OCI-LY7 (cell line): Measurements from ENCODE around the gene CBR3. TPM values are rescaled to one million over a fixed set of nuclear protein-coding genes. Genes with fewer than 3 reads are reported as not detected.
"Not testable (repeated sequence)": the region's sequence is repeated elsewhere in the genome, so short reads cannot be mapped to it uniquely, and the experiment has no call there.

Experiments
- BruUV-seq: library from RNA; stranded (reverse); fragments of 400-500 nt; replicated peaks from 2 replicates; lab custom pipeline; 2021; lab: Mats Ljungman, UMichigan
- CTCF ChIA-PET: fragments of 300-600 bp; sonication (Branson Sonifier 250); formaldehyde crosslinking; loops from one replicate; lab custom pipeline; 2022; ENCODE audit warnings: antibody characterized with exemption; ENCODE audit not compliant: unreplicated experiment; lab: Charles Lee
- POLR2A ChIA-PET: fragments of 300-600 bp; sonication (Branson Sonifier 250); formaldehyde crosslinking; loops from one replicate; lab custom pipeline; 2022; ENCODE audit warnings: antibody characterized with exemption; lab: Charles Lee
- DNase-seq: peaks from one replicate; pipeline ENCODE4 v3.0.0-alpha.2; 2015; ENCODE audit warnings: low spot score
- H2AFZ ChIP-seq: fragments of 200-600 bp; sonication (generic), shearing (Covaris generic); 2 replicates; pipeline ENCODE4 v1.6.1; 2014; ENCODE audit warnings: mild to moderate bottlenecking, antibody characterized with exemption, low read length, moderate library complexity
- H3K27ac ChIP-seq: fragments of 200-600 bp; sonication (generic); 2 replicates; pipeline ENCODE4 v1.5.1; 2014; ENCODE audit warnings: mixed run types, low read depth, mild to moderate bottlenecking, moderate library complexity, low read length, inconsistent platforms; ENCODE audit not compliant: poor library complexity, severe bottlenecking
- H3K36me3 ChIP-seq: fragments of 200-600 bp; sonication (generic); 2 replicates; pipeline ENCODE4 v1.6.1; 2014; ENCODE audit warnings: mild to moderate bottlenecking, antibody characterized with exemption, low read length, moderate library complexity, mixed read lengths; ENCODE audit not compliant: insufficient read depth
- H3K4me1 ChIP-seq: fragments of 200-600 bp; sonication (generic); 2 replicates; pipeline ENCODE4 v1.5.1; 2014; ENCODE audit warnings: mild to moderate bottlenecking, low read length; ENCODE audit not compliant: insufficient read depth, poor library complexity, severe bottlenecking
- H3K4me2 ChIP-seq: fragments of 200-600 bp; sonication (generic); 2 replicates; pipeline ENCODE4 v1.6.1; 2014; ENCODE audit warnings: mild to moderate bottlenecking, low read length
- H3K4me3 ChIP-seq: fragments of 200-600 bp; sonication (generic); 2 replicates; pipeline ENCODE4 v1.5.1; 2014; ENCODE audit warnings: mild to moderate bottlenecking, low read depth, low read length; ENCODE audit not compliant: poor library complexity, severe bottlenecking
- H3K79me2 ChIP-seq: fragments of 200-600 bp; sonication (generic); 2 replicates; pipeline ENCODE4 v1.6.1; 2016; ENCODE audit warnings: low read depth, mild to moderate bottlenecking, low read length, moderate library complexity, mixed read lengths; ENCODE audit not compliant: insufficient read depth
- H3K9me2 ChIP-seq: fragments of 200-600 bp; sonication (generic); 2 replicates; pipeline ENCODE4 v1.6.1; 2016; ENCODE audit warnings: mild to moderate bottlenecking, low read length, mixed read lengths; ENCODE audit not compliant: insufficient read depth
- H3K9me3 ChIP-seq: fragments of 200-600 bp; sonication (generic); 2 replicates; pipeline ENCODE4 v1.6.1; 2014; ENCODE audit warnings: mild to moderate bottlenecking, mixed run types, low read length, mixed read lengths
- H4K20me1 ChIP-seq: fragments of 200-600 bp; sonication (generic); 2 replicates; pipeline ENCODE4 v1.6.1; 2014; ENCODE audit warnings: mild to moderate bottlenecking, antibody characterized with exemption, low read length, moderate library complexity, mixed read lengths; ENCODE audit not compliant: insufficient read depth
- CTCF ChIP-seq: fragments of 200-600 bp; sonication (generic); conservative IDR thresholded peaks from 2 replicates; pipeline ENCODE4 v1.5.1; 2014; ENCODE audit warnings: mild to moderate bottlenecking, antibody characterized with exemption, low read length, moderate library complexity, mixed read lengths
- EZH2phosphoT487 ChIP-seq: fragments of 200-600 bp; sonication (generic); IDR thresholded peaks from 2 replicates; pipeline ENCODE4 v1.6.1; 2018; ENCODE audit warnings: low read depth, borderline replicate concordance, mild to moderate bottlenecking, mixed run types, antibody characterized with exemption, low read length, moderate library complexity, mixed read lengths
- intact Hi-C: fragments of 100-400 bp; cut with micrococcal nuclease; formaldehyde crosslinking; loops from one replicate; pipeline ENCODE4 v1.10.0; 2022; ENCODE audit not compliant: unreplicated experiment
- total RNA-seq, 2 experiments: library from RNA; depleted of rRNA in 1 of 2; stranded (reverse); fragments of >200 nt in 1 of 2; shearing (Covaris generic) in 1 of 2; gene quantifications; 2 replicates each; pipeline ENCODE4 v1.2.3, GENCODE V29; 2014 to 2022

Gene CBR3
- total RNA-seq, 2 experiments from 2014 or later = not detected

- TF ChIP-seq CTCF (no peak), EZH2phosphoT487 (no peak)
- no peak overlapping the region for H3K4me3 ChIP-seq
- CTCF ChIA-PET = no interaction called here
- no peaks in the 10 kb centered on the region for H3K79me2 ChIP-seq
- H3K4me2 ChIP-seq = no peak overlapping the region
- no peaks in the 10 kb centered on the region for H3K36me3 ChIP-seq
- H3K4me1 ChIP-seq = no peaks in the 10 kb centered on the region
- BruUV-seq = no TSS peak
- intact Hi-C loops = no loop called here
- DNase-seq = no peak
- no peaks in the 10 kb centered on the region for H3K9me2 ChIP-seq
- H2AFZ ChIP-seq = no peak overlapping the region
- no peak overlapping the region for H3K27ac ChIP-seq
- H4K20me1 ChIP-seq = no peaks in the 10 kb centered on the region
- no peaks in the 10 kb centered on the region for H3K9me3 ChIP-seq
- POLR2A ChIA-PET = no interaction called here
These were observed 5.7 kb upstream of the CBR3 start for GRCh38 chr21:36129219-36129618.

- H3K27ac ChIP-seq, CTCF ChIA-PET, intact Hi-C loops, H3K4me3 ChIP-seq, H4K20me1 ChIP-seq, H3K4me1 ChIP-seq, H3K9me3 ChIP-seq, DNase-seq, H3K36me3 ChIP-seq, H3K4me2 ChIP-seq, H2AFZ ChIP-seq, H3K9me2 ChIP-seq, H3K79me2 ChIP-seq, BruUV-seq: not testable (repeated sequence)
- POLR2A ChIA-PET = interaction anchor here (0.6 kb wide), 1 partner anchor 48 kb away, joined by 3 read pairs; no protein-coding TSS in a partner anchor
These were observed 4.5 kb upstream of the CBR3 start for GRCh38 chr21:36130414-36130762.

GRCh38 chr21:36130839-36131238 lies 4.0 kb upstream of the CBR3 start:
- H3K4me2 ChIP-seq, DNase-seq, BruUV-seq, H3K36me3 ChIP-seq, CTCF ChIA-PET, intact Hi-C loops, H3K27ac ChIP-seq, H3K4me3 ChIP-seq, H2AFZ ChIP-seq, H3K9me3 ChIP-seq, H3K9me2 ChIP-seq, H4K20me1 ChIP-seq, H3K4me1 ChIP-seq, POLR2A ChIA-PET, H3K79me2 ChIP-seq: not testable (repeated sequence)

- BruUV-seq = no TSS peak
- intact Hi-C loops = no loop called here
- H3K4me1 ChIP-seq = peaks cover 19% of the 10 kb centered on the region
- no peak for DNase-seq
- no peak overlapping the region for H3K27ac ChIP-seq
- no peak overlapping the region for H3K4me3 ChIP-seq
- TF ChIP-seq EZH2phosphoT487 (no peak), CTCF (no peak)
- no peaks in the 10 kb centered on the region for H4K20me1 ChIP-seq
- H2AFZ ChIP-seq = no peak overlapping the region
- no peak overlapping the region for H3K4me2 ChIP-seq
- ChIA-PET POLR2A (interaction anchor here (0.7 kb wide), 1 partner anchor 467 kb away, joined by 4 read pairs; no protein-coding TSS in a partner anchor), CTCF (no interaction called here)
- no peaks in the 10 kb centered on the region for H3K36me3 ChIP-seq
- H3K9me3 ChIP-seq = no peaks in the 10 kb centered on the region
- H3K9me2 ChIP-seq = no peaks in the 10 kb centered on the region
- H3K79me2 ChIP-seq = no peaks in the 10 kb centered on the region
These were observed 2.2 kb upstream of the CBR3 start for GRCh38 chr21:36132696-36133095.
